HG03060 (cell line): ENCODE results near the gene C1orf52.

ENCODE experiments used
- ATAC-seq: cut with Tn5 transposase; IDR thresholded peaks from one replicate; pipeline ENCODE4 v1.9.1; 2021; ENCODE audit warnings: low read depth, moderate number of reproducible peaks; ENCODE audit not compliant: unreplicated experiment

The C1orf52 gene

GRCh38 chr1:85259118-85259911 lies at the start of gene C1orf52:
Gene C1orf52, minus strand, starts transcription at chr1:85259662. Its CDS starts 29 bp downstream, at chr1:85259633.
- peak; percentile 94 for ATAC-seq

GRCh38 chr1:85308833-85309350 lies 49.4 kb upstream of the C1orf52 start:
- ATAC-seq, result no peak

GRCh38 chr1:85307987-85308832 lies 48.7 kb upstream of the C1orf52 start:
- peak; percentile 51 for ATAC-seq

- ATAC-seq, result no peak
These were observed 46.8 kb upstream of the C1orf52 start for GRCh38 chr1:85306236-85306635.

- ATAC-seq, result no peak
These were observed 44.1 kb upstream of the C1orf52 start for GRCh38 chr1:85303440-85304162.

- no peak for ATAC-seq
These were observed 40.7 kb upstream of the C1orf52 start for GRCh38 chr1:85300140-85300539.

GRCh38 chr1:85297855-85298629 lies 38.6 kb upstream of the C1orf52 start:
- ATAC-seq, result peak; percentile 96

GRCh38 chr1:85297538-85297854 lies 38.0 kb upstream of the C1orf52 start:
- no peak for ATAC-seq

- ATAC-seq, result no peak
These were observed 37.5 kb upstream of the C1orf52 start for GRCh38 chr1:85296980-85297379.

GRCh38 chr1:85295654-85296053 lies 36.2 kb upstream of the C1orf52 start:
- no peak for ATAC-seq

- no peak for ATAC-seq
These were observed 35.6 kb upstream of the C1orf52 start for GRCh38 chr1:85295006-85295431.

GRCh38 chr1:85290826-85291225 lies 31.4 kb upstream of the C1orf52 start:
- ATAC-seq, result no peak

GRCh38 chr1:85289848-85290335 lies 30.4 kb upstream of the C1orf52 start:
- ATAC-seq, result no peak

GRCh38 chr1:85289207-85289847 lies 29.9 kb upstream of the C1orf52 start:
- ATAC-seq, result no peak

- ATAC-seq, result no peak
These were observed 24.7 kb upstream of the C1orf52 start for GRCh38 chr1:85284202-85284601.

- ATAC-seq, result no peak
These were observed 24.2 kb upstream of the C1orf52 start for GRCh38 chr1:85283475-85284199.

- no peak for ATAC-seq
These were observed 23.0 kb upstream of the C1orf52 start for GRCh38 chr1:85282424-85282823.

- no peak for ATAC-seq
These were observed 21.2 kb upstream of the C1orf52 start for GRCh38 chr1:85280636-85281035.
